GM23338 (cell line): Measurements from ENCODE around the gene ZBTB20. TPM values are rescaled to one million over a fixed set of nuclear protein-coding genes. Genes with fewer than 3 reads are reported as not detected.
A peak's percentile ranks its signal among the peaks of the same experiment; 100 is the strongest.

Experiments
- ATAC-seq: fragments of 200-7000 bp; cut with Tn5 transposase; 3 replicates; pipeline ENCODE4 v1.9.1; 2020
- DNase-seq: peaks from one replicate; pipeline ENCODE4 v3.0.0-alpha.2; 2015; ENCODE audit warnings: low spot score
- H2AFZ ChIP-seq: fragments of 200-600 bp; sonication (generic); 2 replicates; pipeline ENCODE4 v1.8.0; 2016; ENCODE audit warnings: antibody characterized with exemption, mild to moderate bottlenecking, moderate library complexity
- H3F3A ChIP-seq: fragments of 200-600 bp; sonication (generic); replicated peaks from 2 replicates; pipeline ENCODE4 v1.8.0; 2017; ENCODE audit warnings: antibody characterized with exemption, mixed run types, low read depth
- H3K27ac ChIP-seq: fragments of 200-600 bp; sonication (generic); 2 replicates; pipeline ENCODE4 v1.6.1; 2016; ENCODE audit warnings: low read depth
- H3K27me3 ChIP-seq: fragments of 200-600 bp; sonication (generic); 2 replicates; pipeline ENCODE4 v1.8.0; 2016; ENCODE audit warnings: mild to moderate bottlenecking, mixed run types, moderate library complexity; ENCODE audit not compliant: insufficient read depth
- H3K36me3 ChIP-seq: fragments of 200-600 bp; sonication (generic); 2 replicates; pipeline ENCODE4 v1.8.0; 2016; ENCODE audit warnings: mild to moderate bottlenecking; ENCODE audit not compliant: insufficient read depth
- H3K4me1 ChIP-seq: fragments of 200-600 bp; sonication (generic); 2 replicates; pipeline ENCODE4 v1.8.0; 2016; ENCODE audit warnings: mild to moderate bottlenecking, moderate library complexity; ENCODE audit not compliant: insufficient read depth
- H3K4me2 ChIP-seq: fragments of 200-600 bp; sonication (generic); 2 replicates; pipeline ENCODE4 v1.7.1; 2017; ENCODE audit warnings: mixed run types
- H3K4me3 ChIP-seq: fragments of 200-600 bp; sonication (generic); 2 replicates; pipeline ENCODE4 v1.6.1; 2016; ENCODE audit warnings: mixed run types
- H3K79me2 ChIP-seq: fragments of 200-600 bp; sonication (generic); replicated peaks from 2 replicates; pipeline ENCODE4 v1.8.0; 2017; ENCODE audit warnings: mild to moderate bottlenecking; ENCODE audit not compliant: insufficient read depth
- H3K9me2 ChIP-seq: fragments of 200-600 bp; sonication (generic); 2 replicates; pipeline ENCODE4 v1.8.0; 2017; ENCODE audit not compliant: insufficient read depth
- H4K20me1 ChIP-seq: fragments of 200-600 bp; sonication (generic); replicated peaks from 2 replicates; pipeline ENCODE4 v1.8.0; 2017; ENCODE audit warnings: mild to moderate bottlenecking; ENCODE audit not compliant: insufficient read depth
- H3K27ac Mint-ChIP-seq: 2 replicates; pipeline ENCODE4 v1.8.0; 2020; ENCODE audit warnings: inconsistent platforms, mild to moderate bottlenecking, moderate library complexity, mixed read lengths
- H3K27me3 Mint-ChIP-seq: 3 replicates; pipeline ENCODE4 v1.8.0; 2022; ENCODE audit warnings: low read depth, mild to moderate bottlenecking, moderate library complexity, mixed read lengths, inconsistent platforms; ENCODE audit not compliant: insufficient read depth, poor library complexity
- H3K36me3 Mint-ChIP-seq: 3 replicates; pipeline ENCODE4 v1.8.0; 2021; ENCODE audit warnings: low read depth, mild to moderate bottlenecking, inconsistent platforms, moderate library complexity, mixed read lengths
- H3K4me1 Mint-ChIP-seq: 3 replicates; pipeline ENCODE4 v1.8.0; 2020; ENCODE audit warnings: mild to moderate bottlenecking, inconsistent platforms, mixed read lengths
- H3K4me3 Mint-ChIP-seq: 3 replicates; pipeline ENCODE4 v1.8.0; 2021; ENCODE audit warnings: moderate library complexity, mild to moderate bottlenecking, inconsistent platforms, mixed read lengths
- H3K9me3 Mint-ChIP-seq: 3 replicates; pipeline ENCODE4 v1.8.0; 2020; ENCODE audit warnings: moderate library complexity, mild to moderate bottlenecking, inconsistent platforms, mixed read lengths
- CREB1 ChIP-seq: fragments of 250-450 bp; sonication (Bioruptor Pico); IDR thresholded peaks from 2 replicates; pipeline ENCODE4 v1.5.0; 2020; ENCODE audit warnings: low read depth, mild to moderate bottlenecking, moderate library complexity
- EZH2 ChIP-seq: fragments of 200-600 bp; sonication (generic); IDR thresholded peaks from one replicate; pipeline ENCODE4 v1.8.0; 2017; ENCODE audit warnings: antibody characterized with exemption, mild to moderate bottlenecking, low read depth; ENCODE audit not compliant: unreplicated experiment
- EZH2phosphoT487 ChIP-seq: fragments of 200-600 bp; sonication (generic); IDR thresholded peaks from one replicate; pipeline ENCODE4 v1.8.1; 2018; ENCODE audit warnings: antibody characterized with exemption; ENCODE audit not compliant: unreplicated experiment
- JUNB ChIP-seq: IDR thresholded peaks from one replicate; pipeline ENCODE4 v1.6.1; 2016; ENCODE audit warnings: antibody characterized with exemption; ENCODE audit not compliant: unreplicated experiment
- NANOG ChIP-seq: IDR thresholded peaks from 2 replicates; pipeline ENCODE4 v1.6.1; 2016; ENCODE audit warnings: antibody characterized with exemption, borderline replicate concordance
- POLR2AphosphoS5 ChIP-seq: IDR thresholded peaks from 2 replicates; pipeline ENCODE4 v1.6.1; 2016; ENCODE audit warnings: antibody characterized with exemption, low read depth
- REST ChIP-seq: IDR thresholded peaks from one replicate; pipeline ENCODE4 v1.6.1; 2018; ENCODE audit warnings: antibody characterized with exemption; ENCODE audit not compliant: unreplicated experiment
- STAT1 ChIP-seq: IDR thresholded peaks from one replicate; pipeline ENCODE4 v1.6.1; 2016; ENCODE audit warnings: antibody characterized with exemption; ENCODE audit not compliant: unreplicated experiment
- ZNF114 ChIP-seq: fragments of 250-450 bp; sonication (Bioruptor Pico); IDR thresholded peaks from 2 replicates; pipeline ENCODE4 v1.5.0; 2020; ENCODE audit warnings: mild to moderate bottlenecking, moderate library complexity
- ZNF331 ChIP-seq: fragments of 250-450 bp; sonication (Bioruptor Pico); IDR thresholded peaks from 2 replicates; pipeline ENCODE4 v1.5.0; 2020; ENCODE audit warnings: low read depth, mild to moderate bottlenecking, moderate library complexity
- polyA plus RNA-seq: library from polyadenylated mRNA; unstranded; fragments of >200 nt; fragmentation: Nextera tagmentation; extraction: Ambion mirVana; gene quantifications from 2 replicates; pipeline ENCODE4 v1.2.1, GENCODE V29; 2016
- total RNA-seq: library from RNA; depleted of rRNA; stranded (reverse); fragments of >200 nt; shearing (Covaris generic); gene quantifications from 2 replicates; pipeline ENCODE4 v1.2.3, GENCODE V29; 2014
- TF ChIP-seq, protein P1 (sequence below): fragments of 250-450 bp; sonication (Bioruptor Pico); IDR thresholded peaks from 2 replicates; pipeline ENCODE4 v1.5.0; 2020; ENCODE audit warnings: mild to moderate bottlenecking, moderate library complexity
- TF ChIP-seq, protein P2 (sequence below), 2 experiments: fragments of 200-600 bp in 1 of 2; sonication (generic) in 1 of 2; conservative IDR thresholded peaks; 2 replicates each; pipeline versions ENCODE4 v1.5.1 to v1.6.1; 2016 to 2017; ENCODE audit warnings: antibody characterized with exemption in 2 of 2, low read depth in 2 of 2, mild to moderate bottlenecking in 2 of 2, moderate library complexity in 1 of 2
- TF ChIP-seq, protein P3 (sequence below): IDR thresholded peaks from 2 replicates; pipeline ENCODE4 v1.6.1; 2016; ENCODE audit warnings: antibody characterized with exemption

The ZBTB20 gene
- total and polyA plus RNA-seq, 2 experiments from 2014 or later, result 2.0 to 3.3 TPM

DNA sequence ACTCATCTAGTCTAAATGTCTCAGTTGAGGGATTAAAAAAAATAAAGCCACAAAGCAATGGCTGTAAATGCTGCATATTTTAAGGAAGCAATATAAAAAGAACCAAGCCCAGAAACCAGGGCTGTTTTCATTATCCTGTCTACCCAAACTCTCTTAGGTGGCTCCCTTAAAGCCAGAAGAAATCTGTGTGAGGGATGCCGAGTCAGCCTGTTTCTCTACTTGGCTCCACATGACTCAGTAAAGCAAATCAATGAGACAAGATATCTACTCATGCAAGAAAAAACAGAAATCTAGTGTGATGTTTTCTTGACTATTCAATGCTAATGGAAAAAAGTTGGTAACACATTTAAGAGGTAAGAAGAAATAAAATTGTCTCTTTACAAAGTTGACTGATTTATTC, 296.2 kb downstream of the ZBTB20 start:
- no peaks in the 10 kb centered on the region for H3K36me3 Mint-ChIP-seq
- Histone ChIP-seq H3K27me3 (no peaks in the 10 kb centered on the region), H3K4me1 (no peaks in the 10 kb centered on the region), H3F3A (no peaks in the 10 kb centered on the region), H3K36me3 (no peaks in the 10 kb centered on the region), H3K27ac (no peak overlapping the region), H2AFZ (no peak overlapping the region), H3K4me2 (no peak overlapping the region), H3K4me3 (no peak overlapping the region), H4K20me1 (no peaks in the 10 kb centered on the region), H3K9me2 (no peaks in the 10 kb centered on the region), H3K79me2 (no peaks in the 10 kb centered on the region)
- H3K4me3 Mint-ChIP-seq, result no peak overlapping the region
- ATAC-seq, result no peak
- H3K4me1 Mint-ChIP-seq, result peaks cover 13% of the 10 kb centered on the region
- TF ChIP-seq JUNB (no peak), NANOG (no peak), EZH2phosphoT487 (no peak), POLR2AphosphoS5 (no peak), CREB1 (no peak), ZNF331 (CRISPR knock-in tag) (no peak), STAT1 (no peak), REST (no peak), ZNF114 (CRISPR knock-in tag) (no peak), EZH2 (no peak)
- TF ChIP-seq, protein P1, sequence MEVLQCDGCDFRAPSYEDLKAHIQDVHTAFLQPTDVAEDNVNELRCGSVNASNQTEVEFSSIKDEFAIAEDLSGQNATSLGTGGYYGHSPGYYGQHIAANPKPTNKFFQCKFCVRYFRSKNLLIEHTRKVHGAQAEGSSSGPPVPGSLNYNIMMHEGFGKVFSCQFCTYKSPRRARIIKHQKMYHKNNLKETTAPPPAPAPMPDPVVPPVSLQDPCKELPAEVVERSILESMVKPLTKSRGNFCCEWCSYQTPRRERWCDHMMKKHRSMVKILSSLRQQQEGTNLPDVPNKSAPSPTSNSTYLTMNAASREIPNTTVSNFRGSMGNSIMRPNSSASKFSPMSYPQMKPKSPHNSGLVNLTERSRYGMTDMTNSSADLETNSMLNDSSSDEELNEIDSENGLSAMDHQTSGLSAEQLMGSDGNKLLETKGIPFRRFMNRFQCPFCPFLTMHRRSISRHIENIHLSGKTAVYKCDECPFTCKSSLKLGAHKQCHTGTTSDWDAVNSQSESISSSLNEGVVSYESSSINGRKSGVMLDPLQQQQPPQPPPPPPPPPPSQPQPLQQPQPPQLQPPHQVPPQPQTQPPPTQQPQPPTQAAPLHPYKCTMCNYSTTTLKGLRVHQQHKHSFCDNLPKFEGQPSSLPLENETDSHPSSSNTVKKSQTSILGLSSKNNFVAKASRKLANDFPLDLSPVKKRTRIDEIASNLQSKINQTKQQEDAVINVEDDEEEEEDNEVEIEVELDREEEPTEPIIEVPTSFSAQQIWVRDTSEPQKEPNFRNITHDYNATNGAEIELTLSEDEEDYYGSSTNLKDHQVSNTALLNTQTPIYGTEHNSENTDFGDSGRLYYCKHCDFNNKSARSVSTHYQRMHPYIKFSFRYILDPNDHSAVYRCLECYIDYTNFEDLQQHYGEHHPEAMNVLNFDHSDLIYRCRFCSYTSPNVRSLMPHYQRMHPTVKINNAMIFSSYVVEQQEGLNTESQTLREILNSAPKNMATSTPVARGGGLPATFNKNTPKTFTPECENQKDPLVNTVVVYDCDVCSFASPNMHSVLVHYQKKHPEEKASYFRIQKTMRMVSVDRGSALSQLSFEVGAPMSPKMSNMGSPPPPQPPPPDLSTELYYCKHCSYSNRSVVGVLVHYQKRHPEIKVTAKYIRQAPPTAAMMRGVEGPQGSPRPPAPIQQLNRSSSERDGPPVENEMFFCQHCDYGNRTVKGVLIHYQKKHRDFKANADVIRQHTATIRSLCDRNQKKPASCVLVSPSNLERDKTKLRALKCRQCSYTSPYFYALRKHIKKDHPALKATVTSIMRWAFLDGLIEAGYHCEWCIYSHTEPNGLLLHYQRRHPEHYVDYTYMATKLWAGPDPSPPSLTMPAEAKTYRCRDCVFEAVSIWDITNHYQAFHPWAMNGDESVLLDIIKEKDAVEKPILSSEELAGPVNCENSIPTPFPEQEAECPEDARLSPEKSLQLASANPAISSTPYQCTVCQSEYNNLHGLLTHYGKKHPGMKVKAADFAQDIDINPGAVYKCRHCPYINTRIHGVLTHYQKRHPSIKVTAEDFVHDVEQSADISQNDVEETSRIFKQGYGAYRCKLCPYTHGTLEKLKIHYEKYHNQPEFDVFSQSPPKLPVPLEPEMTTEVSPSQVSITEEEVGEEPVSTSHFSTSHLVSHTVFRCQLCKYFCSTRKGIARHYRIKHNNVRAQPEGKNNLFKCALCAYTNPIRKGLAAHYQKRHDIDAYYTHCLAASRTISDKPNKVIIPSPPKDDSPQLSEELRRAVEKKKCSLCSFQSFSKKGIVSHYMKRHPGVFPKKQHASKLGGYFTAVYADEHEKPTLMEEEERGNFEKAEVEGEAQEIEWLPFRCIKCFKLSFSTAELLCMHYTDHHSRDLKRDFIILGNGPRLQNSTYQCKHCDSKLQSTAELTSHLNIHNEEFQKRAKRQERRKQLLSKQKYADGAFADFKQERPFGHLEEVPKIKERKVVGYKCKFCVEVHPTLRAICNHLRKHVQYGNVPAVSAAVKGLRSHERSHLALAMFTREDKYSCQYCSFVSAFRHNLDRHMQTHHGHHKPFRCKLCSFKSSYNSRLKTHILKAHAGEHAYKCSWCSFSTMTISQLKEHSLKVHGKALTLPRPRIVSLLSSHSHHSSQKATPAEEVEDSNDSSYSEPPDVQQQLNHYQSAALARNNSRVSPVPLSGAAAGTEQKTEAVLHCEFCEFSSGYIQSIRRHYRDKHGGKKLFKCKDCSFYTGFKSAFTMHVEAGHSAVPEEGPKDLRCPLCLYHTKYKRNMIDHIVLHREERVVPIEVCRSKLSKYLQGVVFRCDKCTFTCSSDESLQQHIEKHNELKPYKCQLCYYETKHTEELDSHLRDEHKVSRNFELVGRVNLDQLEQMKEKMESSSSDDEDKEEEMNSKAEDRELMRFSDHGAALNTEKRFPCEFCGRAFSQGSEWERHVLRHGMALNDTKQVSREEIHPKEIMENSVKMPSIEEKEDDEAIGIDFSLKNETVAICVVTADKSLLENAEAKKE, result no peak
- TF ChIP-seq, protein P2, sequence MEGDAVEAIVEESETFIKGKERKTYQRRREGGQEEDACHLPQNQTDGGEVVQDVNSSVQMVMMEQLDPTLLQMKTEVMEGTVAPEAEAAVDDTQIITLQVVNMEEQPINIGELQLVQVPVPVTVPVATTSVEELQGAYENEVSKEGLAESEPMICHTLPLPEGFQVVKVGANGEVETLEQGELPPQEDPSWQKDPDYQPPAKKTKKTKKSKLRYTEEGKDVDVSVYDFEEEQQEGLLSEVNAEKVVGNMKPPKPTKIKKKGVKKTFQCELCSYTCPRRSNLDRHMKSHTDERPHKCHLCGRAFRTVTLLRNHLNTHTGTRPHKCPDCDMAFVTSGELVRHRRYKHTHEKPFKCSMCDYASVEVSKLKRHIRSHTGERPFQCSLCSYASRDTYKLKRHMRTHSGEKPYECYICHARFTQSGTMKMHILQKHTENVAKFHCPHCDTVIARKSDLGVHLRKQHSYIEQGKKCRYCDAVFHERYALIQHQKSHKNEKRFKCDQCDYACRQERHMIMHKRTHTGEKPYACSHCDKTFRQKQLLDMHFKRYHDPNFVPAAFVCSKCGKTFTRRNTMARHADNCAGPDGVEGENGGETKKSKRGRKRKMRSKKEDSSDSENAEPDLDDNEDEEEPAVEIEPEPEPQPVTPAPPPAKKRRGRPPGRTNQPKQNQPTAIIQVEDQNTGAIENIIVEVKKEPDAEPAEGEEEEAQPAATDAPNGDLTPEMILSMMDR (conservative IDR thresholded peaks at IDR 0.05; ENCODE audit: low read depth in 2 of 2), result no peak
- TF ChIP-seq, protein P3, sequence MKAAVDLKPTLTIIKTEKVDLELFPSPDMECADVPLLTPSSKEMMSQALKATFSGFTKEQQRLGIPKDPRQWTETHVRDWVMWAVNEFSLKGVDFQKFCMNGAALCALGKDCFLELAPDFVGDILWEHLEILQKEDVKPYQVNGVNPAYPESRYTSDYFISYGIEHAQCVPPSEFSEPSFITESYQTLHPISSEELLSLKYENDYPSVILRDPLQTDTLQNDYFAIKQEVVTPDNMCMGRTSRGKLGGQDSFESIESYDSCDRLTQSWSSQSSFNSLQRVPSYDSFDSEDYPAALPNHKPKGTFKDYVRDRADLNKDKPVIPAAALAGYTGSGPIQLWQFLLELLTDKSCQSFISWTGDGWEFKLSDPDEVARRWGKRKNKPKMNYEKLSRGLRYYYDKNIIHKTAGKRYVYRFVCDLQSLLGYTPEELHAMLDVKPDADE, result no peak
- DNase-seq, result no peak
- H3K27me3 Mint-ChIP-seq, result no peaks in the 10 kb centered on the region
- H3K9me3 Mint-ChIP-seq, result no peaks in the 10 kb centered on the region
- peak overlapping the region; percentile 50; the same call in 1 of the 2 replicates for H3K27ac Mint-ChIP-seq
